ENCODE measurements around the gene MAP3K3.

Gene MAP3K3

GRCh38 chr17:63621684-63622573 lies at the start of gene MAP3K3:
TSS of gene MAP3K3 (plus strand) at chr17:63622417. CDS start at chr17:63622760, 343 bp downstream.
- DNase-seq: peak; percentile 90 to 91

DNA sequence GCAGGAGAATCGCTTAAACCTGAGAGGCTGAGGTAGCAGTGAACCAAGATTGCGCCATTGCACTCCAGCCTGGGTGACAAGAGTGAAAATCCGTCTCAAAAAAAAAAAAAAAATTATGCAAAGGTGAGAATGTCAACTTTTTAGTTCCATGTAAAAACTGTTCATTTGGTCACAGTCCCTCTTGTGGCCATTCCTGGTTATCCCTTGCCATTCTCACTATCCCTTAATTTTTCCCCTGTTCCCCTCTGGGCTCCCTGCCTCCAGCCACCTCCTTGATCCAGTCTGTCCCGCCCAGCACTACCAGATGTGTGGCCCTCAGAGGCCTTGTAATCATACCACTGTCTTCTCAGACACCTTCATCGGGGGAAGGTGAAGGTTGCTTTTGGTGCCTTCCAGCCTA lies 48.6 kb upstream of the MAP3K3 start:
- no peak for DNase-seq

- DNase-seq: no peak
Observed at GRCh38 chr17:63578027-63578768, 44.0 kb upstream of the MAP3K3 start.

- DNase-seq: no peak
Observed at GRCh38 chr17:63578769-63579111, 43.5 kb upstream of the MAP3K3 start.

- no peak for DNase-seq
Observed at GRCh38 chr17:63579633-63580032, 42.6 kb upstream of the MAP3K3 start.

- no peak for DNase-seq
Observed at GRCh38 chr17:63587770-63588169, 34.4 kb upstream of the MAP3K3 start.

DNA sequence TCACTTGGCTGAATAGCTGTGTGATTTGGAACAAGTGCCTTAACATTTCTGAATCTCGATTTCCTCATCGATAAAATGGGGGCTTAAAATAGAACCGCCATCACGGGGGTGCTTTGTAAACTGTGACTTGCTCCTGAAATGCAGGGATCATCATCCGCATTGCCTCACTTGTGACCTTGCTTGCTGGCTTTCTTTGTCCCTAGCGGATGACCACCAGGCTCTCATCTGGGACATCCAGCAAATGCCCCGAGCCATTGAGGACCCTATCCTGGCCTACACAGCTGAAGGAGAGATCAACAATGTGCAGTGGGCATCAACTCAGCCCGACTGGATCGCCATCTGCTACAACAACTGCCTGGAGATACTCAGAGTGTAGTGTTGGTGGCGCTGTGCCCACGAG lies 33.4 kb upstream of the MAP3K3 start:
- DNase-seq: no peak

- DNase-seq: no peak
Observed at GRCh38 chr17:63589646-63590045, 32.6 kb upstream of the MAP3K3 start.

- DNase-seq: no peak
Observed at GRCh38 chr17:63592797-63593196, 29.4 kb upstream of the MAP3K3 start.

GRCh38 chr17:63595132-63595531 lies 27.1 kb upstream of the MAP3K3 start:
- DNase-seq: no peak

DNA sequence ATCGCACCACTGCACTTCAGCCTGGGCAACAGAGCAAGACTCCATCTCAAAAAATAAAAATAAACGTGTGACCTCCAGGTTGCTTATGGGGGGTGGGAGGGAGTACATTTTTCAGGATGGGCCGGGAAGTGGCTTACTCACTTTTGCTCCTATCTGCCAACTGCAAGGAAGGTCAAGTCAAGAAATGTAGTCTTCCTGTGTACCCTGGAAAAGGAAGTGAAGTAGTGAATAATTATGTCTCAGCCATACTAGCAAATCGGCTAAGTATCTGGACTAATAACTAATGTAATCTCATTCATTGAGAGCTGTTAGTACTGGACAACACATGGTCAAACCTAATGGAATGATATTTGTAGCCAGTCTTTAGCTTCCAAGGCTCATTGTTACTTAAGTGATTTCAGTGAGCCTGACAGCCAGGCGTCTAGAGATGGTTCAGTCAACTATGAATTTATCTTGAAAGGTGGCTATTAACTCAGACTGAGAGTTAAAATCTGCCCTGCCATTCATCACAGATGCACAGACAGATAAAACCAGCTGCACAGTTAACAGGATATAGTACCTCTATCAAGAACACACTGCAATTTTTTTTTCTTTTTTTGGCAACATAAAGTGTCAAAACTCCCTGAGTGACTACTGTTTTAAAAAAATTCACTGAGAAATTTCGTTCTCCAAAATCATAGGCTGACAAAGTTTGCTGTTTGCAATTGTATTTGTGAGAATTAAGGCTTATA lies 25.2 kb upstream of the MAP3K3 start:
- DNase-seq: no peak

DNA sequence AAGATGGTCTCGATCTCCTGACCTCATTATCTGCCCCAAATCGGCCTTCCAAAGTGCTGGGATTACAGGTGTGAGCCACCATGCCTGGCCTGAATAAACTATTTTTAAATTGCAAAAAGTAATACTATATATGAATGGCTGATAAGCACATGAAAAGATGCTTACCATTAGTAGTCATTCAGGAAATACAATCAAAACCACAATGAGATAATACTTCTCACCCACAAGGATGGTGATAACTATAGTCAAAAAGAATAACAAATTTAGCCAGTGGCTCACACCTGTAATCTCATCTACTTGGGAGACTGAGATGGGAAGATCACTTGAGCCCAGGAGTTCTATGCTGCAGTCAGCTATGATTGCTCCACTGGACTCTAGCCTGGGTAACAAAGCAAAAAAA lies 23.9 kb upstream of the MAP3K3 start:
- DNase-seq: no peak

DNA sequence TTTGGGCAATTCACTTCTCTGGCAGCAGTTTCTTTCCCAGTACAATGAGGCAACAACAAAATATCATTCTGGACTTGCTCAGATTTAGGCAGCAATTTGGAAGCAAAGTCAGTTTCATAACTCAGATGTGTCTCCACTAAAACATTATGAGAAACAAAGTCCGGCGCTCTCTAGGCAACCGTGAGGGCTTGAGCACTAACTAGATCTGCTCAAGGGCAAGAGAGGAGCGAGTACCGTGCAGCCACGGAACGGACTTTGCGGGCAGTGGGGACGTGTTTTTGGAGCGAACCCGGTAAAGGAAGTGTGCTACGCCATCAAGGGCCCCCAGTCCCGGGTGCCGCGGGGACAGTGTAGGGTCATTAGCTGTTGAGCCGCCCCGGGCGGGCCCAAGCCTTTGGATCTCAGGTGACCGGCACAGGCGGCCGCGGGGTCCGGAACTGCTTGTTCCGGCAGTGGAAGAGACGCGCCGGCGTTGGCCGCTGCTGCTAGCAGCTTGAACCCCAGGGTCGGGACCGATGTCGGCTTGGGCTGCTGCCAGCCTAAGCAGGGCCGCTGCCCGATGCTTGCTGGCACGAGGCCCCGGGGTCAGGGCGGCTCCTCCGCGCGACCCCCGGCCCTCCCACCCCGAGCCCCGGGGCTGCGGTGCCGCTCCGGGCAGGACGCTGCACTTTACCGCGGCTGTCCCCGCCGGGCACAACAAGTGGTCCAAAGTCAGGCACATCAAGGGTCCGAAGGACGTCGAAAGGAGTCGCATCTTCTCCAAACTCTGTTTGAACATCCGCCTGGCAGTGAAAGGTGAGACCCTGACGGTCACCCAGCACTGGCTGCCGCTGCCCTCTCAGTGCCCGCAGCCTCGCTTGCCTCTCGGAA lies 21.4 kb upstream of the MAP3K3 start, which contains the start of gene TACO1:
TSS of gene TACO1 (plus strand) at position 327 of the 870 bp plus-strand sequence. CDS start at position 516, 189 bp downstream.
- peak; percentile 78 to 80 for DNase-seq

- no peak for DNase-seq
Observed at GRCh38 chr17:63601439-63602371, 20.5 kb upstream of the MAP3K3 start.

DNA sequence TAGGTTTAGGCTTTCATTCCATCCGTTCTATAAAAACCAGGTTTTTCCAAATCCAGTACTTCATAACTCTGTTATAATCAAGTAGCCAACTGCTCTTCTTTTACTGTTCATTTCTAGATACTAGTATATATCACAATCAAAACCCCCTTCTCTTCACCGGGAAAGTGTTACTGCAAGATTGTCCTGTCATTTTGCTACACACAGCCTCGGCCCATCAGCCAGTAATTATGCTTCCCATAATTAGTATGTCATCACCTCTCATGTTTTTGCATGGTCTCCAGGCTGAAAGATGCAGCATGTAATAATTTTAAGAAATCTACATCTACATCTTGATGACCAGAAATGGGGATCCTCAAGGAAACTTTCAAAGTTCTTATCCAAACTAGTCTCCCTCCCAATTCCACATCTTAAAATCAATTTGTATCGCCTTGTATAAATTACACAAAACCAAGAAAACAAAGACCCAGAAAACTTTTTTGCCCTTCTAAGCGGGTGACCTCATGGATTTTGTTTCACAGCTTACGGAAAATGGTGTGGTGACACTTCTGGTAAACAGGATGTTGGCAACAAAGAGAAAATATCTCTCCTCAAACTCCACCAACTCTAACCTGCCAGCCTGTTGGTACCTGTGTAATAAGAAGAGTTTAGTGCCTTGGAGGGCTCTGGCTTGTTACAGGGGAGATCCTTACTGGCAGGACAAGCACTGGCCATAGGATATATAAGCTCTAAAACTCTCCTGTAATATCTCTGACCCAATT lies 12.2 kb upstream of the MAP3K3 start:
- DNase-seq: no peak

DNA sequence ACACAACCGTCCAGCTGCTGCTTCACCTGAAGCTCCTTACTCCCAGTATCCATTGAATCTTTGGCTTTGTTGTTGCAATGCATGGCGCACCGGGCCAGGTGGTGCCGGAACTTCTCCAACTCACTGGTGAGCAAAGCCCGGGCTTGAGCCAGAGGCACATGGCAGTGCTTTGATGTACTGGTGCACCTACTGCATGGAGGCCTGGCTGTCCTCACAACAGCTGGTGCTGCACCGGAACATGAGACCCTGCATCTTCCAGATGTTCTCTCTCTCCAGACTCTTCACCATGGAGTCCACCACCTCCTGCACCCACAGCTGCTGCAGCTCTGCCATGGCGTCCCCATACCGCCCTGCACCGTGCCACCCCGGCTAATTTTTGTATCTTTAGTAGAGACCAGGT lies 11.4 kb upstream of the MAP3K3 start:
- no peak for DNase-seq

GRCh38 chr17:63611354-63611753 lies 10.9 kb upstream of the MAP3K3 start:
- no peak for DNase-seq

- no peak for DNase-seq
Observed at GRCh38 chr17:63613663-63614062, 8.6 kb upstream of the MAP3K3 start.

DNA sequence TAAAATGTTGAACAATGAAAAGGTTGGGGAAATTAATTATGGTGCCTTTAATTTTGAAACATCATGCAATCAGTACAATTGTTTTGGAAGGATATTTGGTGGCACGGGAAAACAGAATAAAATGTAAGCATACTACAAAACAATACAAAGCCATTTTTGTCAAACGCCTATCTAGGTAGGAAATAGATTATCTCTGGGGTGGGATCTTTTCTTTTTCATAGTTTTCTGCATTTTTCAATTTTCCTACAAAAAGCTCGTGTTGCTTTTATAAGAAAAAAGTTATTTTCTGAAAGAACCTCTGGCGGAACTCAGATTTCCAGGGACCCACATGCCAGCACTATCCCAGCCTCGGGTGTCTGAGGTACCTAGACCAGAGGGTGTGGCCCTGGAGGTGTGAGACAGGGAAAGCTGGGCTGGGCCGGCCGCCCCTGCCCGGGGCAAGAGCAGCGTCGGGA lies 961 bp upstream of the MAP3K3 start:
- no peak for DNase-seq
